NOMO-1 treated with DMSO at 0.1 percent for 48 hours (cell line): ENCODE measurements around the gene POLR1D.

ENCODE experiments used
- DNase-seq: peaks from one replicate; lab custom pipeline; 2025; ENCODE audit not compliant: unreplicated experiment; lab: John Stamatoyannopoulos, UW

POLR1D gene

DNA sequence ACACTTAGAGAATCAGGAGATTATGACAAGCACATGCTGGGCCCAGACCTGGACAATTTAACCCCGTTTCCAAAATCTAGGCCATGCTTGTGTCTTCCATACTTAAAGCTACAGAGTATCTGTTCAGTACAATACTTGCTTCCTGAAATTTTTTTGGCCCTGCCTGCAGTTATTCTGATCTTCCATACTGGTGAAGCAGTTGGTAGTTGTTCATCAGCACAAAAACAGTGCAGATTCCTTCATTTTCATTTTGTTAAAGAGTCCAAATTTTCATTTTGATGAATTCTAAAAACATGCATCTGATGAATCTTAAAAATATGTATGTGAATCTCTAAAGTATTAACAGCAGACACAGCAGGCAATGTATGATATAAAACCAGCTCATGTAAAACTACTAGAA is 49.2 kb downstream of the POLR1D start:
- DNase-seq: no peak

- DNase-seq: no peak
Observed at GRCh38 chr13:27672025-27672424, 50.3 kb downstream of the POLR1D start.
